HS-27A (cell line): ENCODE measurements around the gene ARRDC2.
A peak's percentile ranks its signal among the peaks of the same experiment; 100 is the strongest.
"Not testable (repeated sequence)": the region's sequence is repeated elsewhere in the genome, so short reads cannot be mapped to it uniquely, and the experiment has no call there.

Source experiments
- DNase-seq: peaks from one replicate; pipeline ENCODE4 v3.0.0-alpha.2; 2012; ENCODE audit warnings: low read depth, missing footprints

Gene ARRDC2

GRCh38 chr19:18016209-18016910 is 8.4 kb downstream of the ARRDC2 start:
- DNase-seq: no peak

GRCh38 chr19:18017275-18018083 is 9.5 kb downstream of the ARRDC2 start:
- DNase-seq: no peak

GRCh38 chr19:18020212-18021085 is 12.5 kb downstream of the ARRDC2 start:
- no peak for DNase-seq

- DNase-seq: no peak
Observed at GRCh38 chr19:18021121-18021755, 13.3 kb downstream of the ARRDC2 start.

- DNase-seq: no peak
Observed at GRCh38 chr19:18023622-18024251, 15.8 kb downstream of the ARRDC2 start.

- DNase-seq: no peak
Observed at GRCh38 chr19:18027151-18027550, 19.2 kb downstream of the ARRDC2 start.

- no peak for DNase-seq
Observed at GRCh38 chr19:18029617-18030338, 21.8 kb downstream of the ARRDC2 start.

- DNase-seq: not testable (repeated sequence)
Observed at GRCh38 chr19:18031401-18031800, 23.4 kb downstream of the ARRDC2 start.

GRCh38 chr19:18032102-18032501 is 24.1 kb downstream of the ARRDC2 start:
- not testable (repeated sequence) for DNase-seq

- DNase-seq: no peak
Observed at GRCh38 chr19:18041054-18041453, 33.1 kb downstream of the ARRDC2 start.

GRCh38 chr19:18043676-18044075 is 35.7 kb downstream of the ARRDC2 start:
- DNase-seq: no peak

- DNase-seq: no peak
Observed at GRCh38 chr19:18044825-18045304, 36.9 kb downstream of the ARRDC2 start.

GRCh38 chr19:18045307-18046050 is 37.5 kb downstream of the ARRDC2 start:
- DNase-seq: no peak

GRCh38 chr19:18046059-18046718 is 38.2 kb downstream of the ARRDC2 start:
- peak; percentile 31 for DNase-seq

- no peak for DNase-seq
Observed at GRCh38 chr19:18049385-18049784, 41.4 kb downstream of the ARRDC2 start.

GRCh38 chr19:18051887-18052286 is 43.9 kb downstream of the ARRDC2 start:
- DNase-seq: no peak

- DNase-seq: no peak
Observed at GRCh38 chr19:18053576-18054219, 45.7 kb downstream of the ARRDC2 start.

GRCh38 chr19:18055967-18056366 is 48.0 kb downstream of the ARRDC2 start:
- DNase-seq: no peak

GRCh38 chr19:18057557-18057956 is 49.6 kb downstream of the ARRDC2 start:
- no peak for DNase-seq
